GM12872 (cell line): ENCODE results near the gene ATG9B.

Experiments used
- CTCF ChIP-seq: IDR thresholded peaks from 3 replicates; pipeline ENCODE4 v1.5.1; 2011; ENCODE audit warnings: low read depth, mild to moderate bottlenecking, low read length, moderate library complexity; ENCODE audit not compliant: insufficient read depth

ATG9B gene

GRCh38 chr7:151046603-151047573, 22.6 kb upstream of the ATG9B start:
- no peak for TF ChIP-seq CTCF

GRCh38 chr7:151045967-151046366, 21.7 kb upstream of the ATG9B start:
- no peak for TF ChIP-seq CTCF

- no peak for TF ChIP-seq CTCF
Measured at GRCh38 chr7:151045262-151045661, 21.0 kb upstream of the ATG9B start.

- TF ChIP-seq CTCF = no peak
Measured at GRCh38 chr7:151043959-151044358, 19.7 kb upstream of the ATG9B start.

GRCh38 chr7:151040616-151041375, 16.5 kb upstream of the ATG9B start:
- no peak for TF ChIP-seq CTCF

GRCh38 chr7:151039850-151040548, 15.7 kb upstream of the ATG9B start:
- no peak for TF ChIP-seq CTCF
